Measurements from ENCODE around the gene DCT.

The DCT gene

DNA sequence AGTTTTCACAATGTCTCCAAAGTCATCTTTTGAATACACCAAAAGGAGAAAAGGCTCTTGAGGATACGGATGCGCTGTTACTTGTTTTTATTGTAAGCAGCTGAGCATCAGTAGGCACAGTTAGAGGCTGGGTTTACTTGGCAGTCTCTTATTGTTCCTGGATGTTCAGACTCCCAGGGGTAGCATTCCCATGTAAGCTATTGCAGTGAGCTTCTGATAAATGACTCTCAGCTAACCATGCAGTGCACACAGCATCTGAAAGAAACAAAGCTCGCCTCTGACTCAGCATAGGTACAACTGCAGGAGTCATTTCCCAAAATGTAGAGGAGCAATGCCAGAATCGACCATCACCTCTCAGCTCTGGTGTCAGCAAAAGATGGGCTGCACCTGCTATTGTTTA, 84.8 kb downstream of the DCT start:
- no peak for DNase-seq (ENCODE audit: low spot score)

DNA sequence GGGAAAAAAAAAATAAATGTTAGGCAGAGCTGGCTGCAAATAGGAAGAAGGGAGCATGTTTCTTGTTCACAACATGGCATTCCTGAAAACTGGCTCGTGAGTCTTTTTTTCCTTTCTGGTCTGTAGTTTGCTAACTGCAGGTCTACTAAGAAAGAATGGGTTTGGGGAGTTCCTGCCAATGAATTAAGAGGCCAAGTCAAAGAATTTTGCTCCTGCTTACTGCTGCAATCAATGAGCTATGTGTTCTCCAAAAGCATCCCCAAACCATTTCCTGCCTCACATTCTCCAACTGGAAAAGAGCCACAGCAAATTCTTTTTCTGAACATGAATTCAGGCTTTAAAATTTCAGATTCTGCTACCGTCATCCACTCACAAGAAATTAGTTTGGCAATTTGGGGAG, 88.6 kb downstream of the DCT start:
- no peak for DNase-seq (ENCODE audit: low spot score)

DNA sequence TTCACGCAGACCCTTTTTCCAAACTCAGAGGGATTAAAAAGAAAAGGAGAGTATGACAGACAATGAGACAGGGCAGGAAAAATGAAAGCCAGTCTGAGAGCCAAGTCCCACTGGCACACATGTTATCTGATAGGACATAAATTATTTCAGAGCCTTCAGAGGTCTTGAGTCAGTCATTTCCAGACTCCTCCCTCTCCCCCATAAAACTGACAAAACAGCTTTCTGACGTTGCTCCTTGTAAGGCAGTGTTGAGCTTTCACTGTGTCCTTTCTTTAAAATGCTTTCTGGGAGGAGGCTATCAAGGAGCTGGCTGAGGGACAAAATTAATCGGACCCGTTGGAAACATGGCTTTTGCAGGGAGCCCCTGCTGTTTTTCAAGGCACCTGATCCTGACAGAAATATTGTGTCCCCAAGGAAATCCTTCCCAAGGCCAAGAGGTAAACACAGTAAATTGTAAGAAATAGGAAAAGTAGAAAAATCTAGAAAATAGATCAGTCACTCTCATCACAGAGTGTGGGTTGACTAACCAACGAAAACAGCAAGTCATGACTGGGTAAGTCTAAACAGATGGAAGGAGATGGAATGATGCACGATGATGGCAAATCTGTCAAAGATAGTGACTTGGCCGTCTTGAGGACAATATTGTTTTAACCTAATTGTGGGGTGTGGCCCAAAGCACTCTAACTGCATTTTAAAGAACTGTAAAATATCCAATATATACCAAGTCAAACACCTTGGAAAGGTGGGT, 89.7 kb downstream of the DCT start:
- DNase-seq (ENCODE audit: low spot score): no peak

DNA sequence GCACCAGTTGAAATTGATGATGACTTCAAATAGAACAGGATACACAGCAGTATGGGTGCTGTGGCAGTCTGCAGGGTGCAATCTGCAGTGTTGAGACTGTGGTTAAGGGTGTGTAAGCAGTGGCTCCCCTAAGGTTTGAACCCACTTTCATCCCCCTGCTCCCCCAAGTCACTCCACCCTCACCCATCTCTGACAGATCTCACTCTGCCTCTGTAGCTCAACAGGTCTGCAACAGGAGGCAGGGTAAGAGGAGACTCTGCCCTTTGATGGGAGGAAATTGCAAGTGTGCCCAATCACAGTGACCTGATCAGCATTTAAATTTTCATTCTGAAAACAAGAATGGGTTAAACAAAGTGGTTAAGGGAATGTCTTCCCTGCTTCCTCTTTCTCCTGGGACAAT, 92.4 kb downstream of the DCT start:
- DNase-seq (ENCODE audit: low spot score): no peak
